HFF-Myc (cell line): ENCODE results near the gene PDZD7.
"Not testable (repeated sequence)": the region's sequence is repeated elsewhere in the genome, so short reads cannot be mapped to it uniquely, and the experiment has no call there.

ENCODE experiments used
- DNase-seq: peaks from one replicate; pipeline ENCODE4 v3.0.0-alpha.2; 2011; ENCODE audit warnings: low read depth; ENCODE audit errors: extremely low read depth
- H3K4me3 ChIP-seq: replicated peaks from 2 replicates; pipeline ENCODE4 v1.5.1; 2011; ENCODE audit warnings: low read depth, mild to moderate bottlenecking, control low read depth, low read length
- TF ChIP-seq, protein P1 (sequence below): IDR thresholded peaks from 2 replicates; pipeline ENCODE4 v1.5.1; 2012; ENCODE audit warnings: mild to moderate bottlenecking, low read depth, low read length, control low read depth; ENCODE audit errors: missing control alignments

PDZD7 gene

DNA sequence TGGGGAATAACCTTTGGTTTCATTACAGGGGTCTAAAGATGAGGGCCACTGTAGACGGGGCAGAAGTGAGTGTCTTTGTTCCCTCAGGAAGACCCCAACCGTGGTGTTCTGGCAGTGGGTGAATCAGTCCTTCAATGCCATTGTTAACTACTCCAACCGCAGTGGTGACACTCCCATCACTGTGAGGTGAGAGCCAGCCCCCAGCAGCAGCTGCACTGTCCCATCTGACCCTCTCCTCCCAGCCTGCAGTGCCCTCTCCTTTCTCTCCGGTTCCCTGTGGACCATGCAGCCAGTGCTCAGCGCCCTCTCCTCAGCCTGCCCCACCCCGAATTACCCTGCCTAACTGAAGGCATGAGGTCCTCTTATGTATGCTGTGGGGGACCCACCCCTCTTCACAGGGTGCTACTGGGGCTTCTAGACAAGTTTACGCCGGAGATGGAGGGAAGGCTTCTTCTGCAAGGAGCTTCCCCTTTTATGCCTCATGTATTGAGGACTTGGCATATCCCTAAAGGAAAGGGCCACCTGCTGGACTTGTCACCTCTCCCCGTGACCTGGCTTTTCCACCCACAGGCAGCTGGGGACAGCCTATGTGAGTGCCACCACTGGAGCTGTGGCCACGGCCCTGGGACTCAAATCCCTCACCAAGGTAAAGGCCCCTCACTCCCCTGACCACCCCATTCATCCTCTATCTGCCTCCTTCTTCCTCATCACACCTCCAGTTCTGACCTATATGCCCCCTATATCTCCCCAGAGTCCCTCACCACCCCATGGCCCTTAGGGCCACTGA is 5.2 kb upstream of the PDZD7 start:
- TF ChIP-seq, protein P1, sequence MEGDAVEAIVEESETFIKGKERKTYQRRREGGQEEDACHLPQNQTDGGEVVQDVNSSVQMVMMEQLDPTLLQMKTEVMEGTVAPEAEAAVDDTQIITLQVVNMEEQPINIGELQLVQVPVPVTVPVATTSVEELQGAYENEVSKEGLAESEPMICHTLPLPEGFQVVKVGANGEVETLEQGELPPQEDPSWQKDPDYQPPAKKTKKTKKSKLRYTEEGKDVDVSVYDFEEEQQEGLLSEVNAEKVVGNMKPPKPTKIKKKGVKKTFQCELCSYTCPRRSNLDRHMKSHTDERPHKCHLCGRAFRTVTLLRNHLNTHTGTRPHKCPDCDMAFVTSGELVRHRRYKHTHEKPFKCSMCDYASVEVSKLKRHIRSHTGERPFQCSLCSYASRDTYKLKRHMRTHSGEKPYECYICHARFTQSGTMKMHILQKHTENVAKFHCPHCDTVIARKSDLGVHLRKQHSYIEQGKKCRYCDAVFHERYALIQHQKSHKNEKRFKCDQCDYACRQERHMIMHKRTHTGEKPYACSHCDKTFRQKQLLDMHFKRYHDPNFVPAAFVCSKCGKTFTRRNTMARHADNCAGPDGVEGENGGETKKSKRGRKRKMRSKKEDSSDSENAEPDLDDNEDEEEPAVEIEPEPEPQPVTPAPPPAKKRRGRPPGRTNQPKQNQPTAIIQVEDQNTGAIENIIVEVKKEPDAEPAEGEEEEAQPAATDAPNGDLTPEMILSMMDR, result no peak
- no peak for DNase-seq
- H3K4me3 ChIP-seq, result no peak overlapping the region

DNA sequence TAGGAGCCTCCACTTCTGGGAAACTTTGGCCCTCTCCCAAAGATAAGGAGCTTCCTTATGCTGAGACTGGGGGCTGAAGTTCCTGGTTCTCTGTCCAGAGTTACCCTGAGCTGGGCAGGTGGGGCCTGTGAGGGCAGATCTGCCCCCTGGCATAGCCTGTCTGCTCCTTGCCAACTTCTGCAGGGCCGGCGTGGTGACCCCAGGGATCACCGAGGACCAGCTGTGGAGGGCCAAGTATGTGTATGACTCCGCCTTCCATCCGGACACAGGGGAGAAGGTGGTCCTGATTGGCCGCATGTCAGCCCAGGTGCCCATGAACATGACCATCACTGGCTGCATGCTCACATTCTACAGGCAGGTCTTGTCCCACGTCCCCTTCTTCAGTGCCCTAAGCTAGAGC is 4.4 kb upstream of the PDZD7 start:
- no peak for DNase-seq
- TF ChIP-seq, protein P1, result no peak
- H3K4me3 ChIP-seq, result no peak overlapping the region

DNA sequence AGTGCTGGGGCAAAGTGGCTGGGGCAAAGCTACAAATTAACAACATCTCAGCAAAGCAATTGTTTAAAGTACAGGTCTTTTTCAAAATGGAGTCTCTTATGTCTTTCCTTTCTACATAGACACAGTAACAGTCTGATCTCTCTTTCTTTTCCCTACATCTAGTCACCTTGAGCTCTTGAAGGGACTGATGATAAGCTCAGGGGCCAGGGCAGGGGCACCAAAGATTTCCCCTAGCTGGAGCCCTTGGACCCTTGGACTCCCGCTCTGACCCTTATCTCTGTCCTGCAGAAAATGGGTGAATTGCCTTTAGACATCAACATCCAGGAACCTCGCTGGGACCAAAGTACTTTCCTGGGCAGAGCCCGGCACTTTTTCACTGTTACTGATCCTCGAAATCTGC is 3.5 kb upstream of the PDZD7 start:
- not testable (repeated sequence) for H3K4me3 ChIP-seq, DNase-seq

DNA sequence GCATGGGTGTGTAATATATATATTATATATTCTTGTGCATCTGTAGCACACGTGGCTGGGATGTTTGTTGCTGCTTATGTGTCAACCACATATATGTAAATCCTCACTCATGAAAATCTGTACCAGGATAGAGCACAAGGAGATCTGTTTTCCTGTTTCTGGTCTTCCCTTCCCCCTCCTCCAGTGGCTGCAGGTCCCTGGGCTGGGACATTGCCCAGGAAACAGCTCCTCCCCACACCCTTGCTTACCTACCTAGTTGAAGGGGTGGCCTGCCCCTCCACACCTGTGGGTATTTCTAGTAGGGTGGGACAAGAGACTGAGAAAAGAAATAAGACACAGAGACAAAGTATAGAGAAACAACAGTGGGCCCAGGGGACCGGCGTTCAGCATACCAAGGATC is 2.3 kb upstream of the PDZD7 start:
- TF ChIP-seq, protein P1, result no peak
- H3K4me3 ChIP-seq, result peak overlapping the region; percentile 48
- DNase-seq, result no peak

DNA sequence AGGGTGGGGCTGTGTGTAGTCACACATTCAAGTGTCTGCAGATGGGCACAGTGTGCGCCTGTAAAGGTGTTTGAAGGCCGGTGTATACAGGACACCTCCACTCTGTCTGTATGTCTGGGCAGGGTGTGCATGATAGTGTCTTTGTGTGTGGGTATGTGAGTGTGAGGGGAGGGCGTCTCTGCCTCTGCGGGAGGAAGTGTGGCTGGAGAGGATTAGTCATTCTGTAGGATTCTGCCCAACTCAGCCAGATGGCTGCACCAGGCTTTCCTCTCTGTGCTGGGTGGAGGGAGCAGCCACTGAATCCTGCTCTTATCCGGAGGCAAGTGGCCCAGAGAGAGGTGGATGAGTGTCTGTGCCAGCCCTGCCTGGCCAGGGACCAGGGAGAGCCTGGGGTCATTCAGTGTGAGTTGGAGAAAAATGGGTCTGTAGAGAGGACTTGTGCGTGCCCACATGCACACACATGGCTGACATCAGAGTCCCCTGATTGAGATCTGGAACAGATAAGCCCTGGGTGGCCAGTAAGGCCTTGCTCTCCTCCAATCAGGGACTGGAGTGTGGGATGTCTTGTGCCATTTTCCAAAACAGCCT is 1.8 kb upstream of the PDZD7 start:
- TF ChIP-seq, protein P1, result no peak
- peak overlapping the region; percentile 48 for H3K4me3 ChIP-seq
- DNase-seq, result peak; percentile 85

DNA sequence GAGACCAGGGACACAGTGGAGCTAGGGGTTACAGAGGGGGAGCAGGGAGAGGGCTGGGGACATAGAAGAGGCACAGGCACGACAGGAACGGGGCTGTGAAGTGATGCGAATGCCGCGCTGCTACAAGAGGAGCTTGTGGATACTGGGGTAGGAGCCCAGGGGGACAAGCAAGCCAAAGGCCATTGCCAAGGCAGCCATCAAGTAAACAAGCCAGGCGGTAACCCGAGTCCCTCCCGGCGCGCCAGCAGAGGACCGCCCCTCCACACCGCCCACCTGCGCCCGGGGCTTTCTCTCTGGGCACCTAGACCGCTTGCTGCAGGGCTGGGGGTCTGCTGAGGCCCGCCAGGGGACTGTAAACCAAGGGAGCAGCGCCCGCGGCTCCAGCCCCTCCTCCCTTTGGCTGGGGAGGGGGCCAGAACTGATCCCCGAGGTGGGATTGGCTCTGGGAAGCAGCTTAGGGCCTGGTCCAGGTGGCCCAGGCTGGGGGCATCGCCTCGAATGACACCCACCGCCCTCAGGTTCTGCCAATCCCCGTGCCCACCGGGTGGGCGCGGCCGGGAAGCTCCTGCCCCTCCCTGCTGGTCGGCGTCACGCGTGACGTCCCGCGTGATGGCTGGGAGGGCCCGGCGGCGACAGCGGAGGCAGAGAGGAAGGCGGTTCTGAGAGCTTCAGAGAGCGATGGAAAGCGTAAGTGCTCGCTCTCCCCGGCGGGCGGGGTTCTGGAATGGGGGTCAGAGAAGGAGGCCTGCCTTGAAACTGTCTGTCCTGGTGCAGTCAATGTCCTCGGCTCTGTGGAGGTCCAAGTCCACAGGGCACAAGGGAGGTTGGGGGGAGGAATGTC is 1.1 kb upstream of the PDZD7 start:
- no peak for DNase-seq
- TF ChIP-seq, protein P1, result no peak
- H3K4me3 ChIP-seq, result peak overlapping the region; percentile 48

DNA sequence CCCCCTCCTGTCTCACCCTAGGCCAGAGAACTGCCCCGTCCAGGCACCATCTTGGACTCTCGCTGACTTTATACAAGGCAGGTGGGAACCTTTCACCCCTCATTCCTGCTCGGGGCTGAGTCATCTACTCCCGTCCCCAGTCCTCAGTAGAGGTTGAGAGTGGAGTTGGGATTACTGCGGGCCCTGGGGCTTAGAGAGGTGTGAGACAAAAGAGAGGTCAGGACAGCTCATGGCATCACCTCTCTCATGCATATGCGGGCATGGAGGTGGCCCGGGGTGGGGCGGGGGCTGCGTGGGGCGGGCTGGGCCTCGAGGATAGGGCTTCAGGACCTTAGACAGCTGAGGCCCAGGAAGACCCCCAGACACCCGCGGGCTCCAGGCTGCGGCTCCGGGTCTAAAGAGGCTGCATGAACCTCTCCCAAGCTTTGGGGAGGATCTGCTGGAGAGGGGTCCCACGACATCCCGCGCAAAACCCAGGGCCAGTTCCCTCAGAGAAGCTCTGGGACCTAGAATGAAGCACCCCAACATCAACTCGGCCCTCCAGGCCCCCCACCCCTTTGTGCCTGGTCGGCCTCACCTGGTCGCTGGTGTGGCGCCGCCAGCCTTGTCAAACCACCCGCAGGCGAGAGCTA is 317 bp downstream of the PDZD7 start:
- H3K4me3 ChIP-seq, result peak overlapping the region; percentile 48
- no peak for DNase-seq
- TF ChIP-seq, protein P1, result no peak
